ENCODE measurements around the gene MAGEB17. TPM values are rescaled to one million over a fixed set of nuclear protein-coding genes. Genes with fewer than 3 reads are reported as not detected.

MAGEB17 gene
- total RNA-seq, 1 donor from 2014 or later: not detected

GRCh38 chrX:16125520-16126149, 41.6 kb upstream of the MAGEB17 start:
- TF ChIP-seq CTCF (IDR thresholded peaks at IDR 0.05): no peak
- Mint-ChIP-seq H3K4me3 (ENCODE audit: unreplicated experiment) (peak overlapping the region; percentile 60), H3K4me1 (ENCODE audit: unreplicated experiment) (peaks cover 36% of the 10 kb centered on the region), H3K27me3 (ENCODE audit: unreplicated experiment) (no peaks in the 10 kb centered on the region), H3K27ac (ENCODE audit: unreplicated experiment) (peak overlapping the region; percentile 28), H3K36me3 (ENCODE audit: unreplicated experiment) (no peaks in the 10 kb centered on the region), H3K9me3 (ENCODE audit: unreplicated experiment) (no peaks in the 10 kb centered on the region)
- DNase-seq (ENCODE audit: extremely low spot score, unreplicated experiment): no peak

- H3K27ac Mint-ChIP-seq (ENCODE audit: unreplicated experiment): no peak overlapping the region
- no peaks in the 10 kb centered on the region for H3K27me3 Mint-ChIP-seq (ENCODE audit: unreplicated experiment)
These were observed 36.6 kb upstream of the MAGEB17 start for GRCh38 chrX:16130707-16131106.

GRCh38 chrX:16134936-16135335, 32.3 kb upstream of the MAGEB17 start:
- Mint-ChIP-seq H3K36me3 (ENCODE audit: unreplicated experiment) (no peaks in the 10 kb centered on the region), H3K4me3 (ENCODE audit: unreplicated experiment) (no peak overlapping the region), H3K27ac (ENCODE audit: unreplicated experiment) (no peak overlapping the region), H3K9me3 (ENCODE audit: unreplicated experiment) (no peaks in the 10 kb centered on the region), H3K4me1 (ENCODE audit: unreplicated experiment) (peaks cover 3% of the 10 kb centered on the region), H3K27me3 (ENCODE audit: unreplicated experiment) (peaks cover 2% of the 10 kb centered on the region)
- TF ChIP-seq CTCF (IDR thresholded peaks at IDR 0.05): no peak
- no peak for DNase-seq (ENCODE audit: extremely low spot score, unreplicated experiment)

More at GRCh38 chrX:16130707-16131106, 36.6 kb upstream of the MAGEB17 start:
- no peak for TF ChIP-seq CTCF (IDR thresholded peaks at IDR 0.05)
- Mint-ChIP-seq H3K4me3 (ENCODE audit: unreplicated experiment) (no peak overlapping the region), H3K4me1 (ENCODE audit: unreplicated experiment) (peaks cover 21% of the 10 kb centered on the region), H3K9me3 (ENCODE audit: unreplicated experiment) (no peaks in the 10 kb centered on the region), H3K36me3 (ENCODE audit: unreplicated experiment) (no peaks in the 10 kb centered on the region)
- DNase-seq (ENCODE audit: extremely low spot score, unreplicated experiment): no peak

- Mint-ChIP-seq H3K4me1 (ENCODE audit: unreplicated experiment) (peaks cover 3% of the 10 kb centered on the region), H3K36me3 (ENCODE audit: unreplicated experiment) (no peaks in the 10 kb centered on the region), H3K27ac (ENCODE audit: unreplicated experiment) (no peak overlapping the region), H3K4me3 (ENCODE audit: unreplicated experiment) (no peak overlapping the region), H3K9me3 (ENCODE audit: unreplicated experiment) (no peaks in the 10 kb centered on the region), H3K27me3 (ENCODE audit: unreplicated experiment) (peaks cover 2% of the 10 kb centered on the region)
- DNase-seq (ENCODE audit: extremely low spot score, unreplicated experiment): no peak
- no peak for TF ChIP-seq CTCF (IDR thresholded peaks at IDR 0.05)
These were observed 31.2 kb upstream of the MAGEB17 start for GRCh38 chrX:16136080-16136479.

GRCh38 chrX:16137416-16138107, 29.7 kb upstream of the MAGEB17 start:
- peaks cover 3% of the 10 kb centered on the region for H3K4me1 Mint-ChIP-seq (ENCODE audit: unreplicated experiment)
- H3K27ac Mint-ChIP-seq (ENCODE audit: unreplicated experiment): no peak overlapping the region
- TF ChIP-seq CTCF (IDR thresholded peaks at IDR 0.05): no peak
- no peak for DNase-seq (ENCODE audit: extremely low spot score, unreplicated experiment)
- no peaks in the 10 kb centered on the region for H3K9me3 Mint-ChIP-seq (ENCODE audit: unreplicated experiment)
- peaks cover 2% of the 10 kb centered on the region for H3K27me3 Mint-ChIP-seq (ENCODE audit: unreplicated experiment)
- H3K4me3 Mint-ChIP-seq (ENCODE audit: unreplicated experiment): no peak overlapping the region
- no peaks in the 10 kb centered on the region for H3K36me3 Mint-ChIP-seq (ENCODE audit: unreplicated experiment)
